Measurements from ENCODE around the gene MUC6. TPM values are rescaled to one million over a fixed set of nuclear protein-coding genes. Genes with fewer than 3 reads are reported as not detected.

MUC6 gene
- total RNA-seq, 4 donors from 2014 or later = not detected

DNA sequence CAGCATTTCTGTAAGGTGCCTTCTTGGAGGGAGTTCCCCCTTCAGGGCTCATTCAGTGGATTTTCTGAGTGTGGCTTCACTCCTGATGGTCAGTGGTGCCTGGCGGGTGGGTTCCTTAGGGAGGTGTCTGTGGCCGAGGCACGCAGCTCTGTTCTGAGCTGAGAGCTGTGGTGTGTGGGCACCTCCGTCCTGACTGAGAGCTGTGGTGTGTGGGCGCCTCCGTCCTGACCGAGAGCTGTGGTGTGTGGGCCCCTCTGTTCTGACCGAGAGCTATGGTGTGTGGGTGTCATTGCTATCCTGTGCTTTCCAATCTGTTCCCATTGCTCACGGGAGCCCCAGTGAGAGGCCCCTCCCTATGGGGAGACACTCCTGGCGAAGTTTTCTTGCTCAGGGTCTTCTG lies 39.8 kb downstream of the MUC6 start:
- TF ChIP-seq, protein P1, sequence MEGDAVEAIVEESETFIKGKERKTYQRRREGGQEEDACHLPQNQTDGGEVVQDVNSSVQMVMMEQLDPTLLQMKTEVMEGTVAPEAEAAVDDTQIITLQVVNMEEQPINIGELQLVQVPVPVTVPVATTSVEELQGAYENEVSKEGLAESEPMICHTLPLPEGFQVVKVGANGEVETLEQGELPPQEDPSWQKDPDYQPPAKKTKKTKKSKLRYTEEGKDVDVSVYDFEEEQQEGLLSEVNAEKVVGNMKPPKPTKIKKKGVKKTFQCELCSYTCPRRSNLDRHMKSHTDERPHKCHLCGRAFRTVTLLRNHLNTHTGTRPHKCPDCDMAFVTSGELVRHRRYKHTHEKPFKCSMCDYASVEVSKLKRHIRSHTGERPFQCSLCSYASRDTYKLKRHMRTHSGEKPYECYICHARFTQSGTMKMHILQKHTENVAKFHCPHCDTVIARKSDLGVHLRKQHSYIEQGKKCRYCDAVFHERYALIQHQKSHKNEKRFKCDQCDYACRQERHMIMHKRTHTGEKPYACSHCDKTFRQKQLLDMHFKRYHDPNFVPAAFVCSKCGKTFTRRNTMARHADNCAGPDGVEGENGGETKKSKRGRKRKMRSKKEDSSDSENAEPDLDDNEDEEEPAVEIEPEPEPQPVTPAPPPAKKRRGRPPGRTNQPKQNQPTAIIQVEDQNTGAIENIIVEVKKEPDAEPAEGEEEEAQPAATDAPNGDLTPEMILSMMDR (IDR thresholded peaks at IDR 0.05 in 4 of 5, conservative IDR thresholded peaks at IDR 0.05 in 1 of 5) = no peak
- no peak for TF ChIP-seq POLR2A (IDR thresholded peaks at IDR 0.05)
- H3K4me3 ChIP-seq = no peak overlapping the region
- H3K27ac ChIP-seq = no peak overlapping the region
- H3K9me3 ChIP-seq = no peaks in the 10 kb centered on the region
- H3K27me3 ChIP-seq = no peaks in the 10 kb centered on the region
- no peak for DNase-seq
- H3K4me1 ChIP-seq = no peaks in the 10 kb centered on the region
- no peak for ATAC-seq
- in situ Hi-C loops (cut with MboI; ENCODE audit: low sequenced_read_pairs in 4 of 4) (no loop called here), intact Hi-C loops (cut with DNase I; ENCODE audit: low total_unique reads) (no loop called here)
- H3K36me3 ChIP-seq = peaks cover 0 to 47% of the 10 kb centered on the region in 2 donors

DNA sequence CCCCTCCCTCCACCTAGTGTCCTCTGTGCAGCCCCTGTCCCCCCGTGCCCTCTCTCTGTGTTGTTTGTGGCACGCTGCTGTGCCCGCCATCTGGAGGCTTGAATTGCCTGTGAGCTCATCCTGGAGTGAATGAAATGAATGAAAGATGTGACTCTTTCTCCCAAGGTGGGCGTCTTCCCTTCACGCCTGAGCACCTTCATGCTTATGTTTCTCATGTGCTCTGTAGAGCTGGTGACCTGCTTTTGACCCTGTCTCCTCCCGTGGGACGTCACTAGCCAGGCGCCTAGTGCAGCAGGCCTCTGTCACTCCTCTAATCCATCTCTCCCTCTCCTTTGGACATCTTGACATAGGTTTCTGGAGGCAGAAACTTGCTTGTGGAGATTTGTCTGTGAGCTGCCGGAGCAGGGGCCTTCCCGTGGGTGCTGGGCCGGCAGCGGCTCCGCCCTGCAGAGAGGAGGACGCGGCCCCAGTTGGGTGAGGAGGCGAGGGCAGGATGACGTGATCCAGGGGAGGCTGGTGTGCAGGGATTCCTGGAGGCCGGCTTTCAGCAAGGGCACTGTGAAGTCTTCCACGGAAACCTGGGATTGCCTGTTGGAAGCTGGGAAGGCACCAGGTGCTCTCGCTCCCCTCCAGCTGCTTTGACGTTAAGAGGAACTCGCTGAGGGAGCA lies 40.6 kb downstream of the MUC6 start:
- H3K27ac ChIP-seq = no peak overlapping the region
- no peak overlapping the region for H3K4me3 ChIP-seq
- in situ Hi-C loops (cut with MboI; ENCODE audit: low sequenced_read_pairs in 4 of 4) (no loop called here), intact Hi-C loops (cut with DNase I; ENCODE audit: low total_unique reads) (no loop called here)
- DNase-seq (no peak), ATAC-seq (no peak)
- H3K4me1 ChIP-seq = no peaks in the 10 kb centered on the region
- no peak for TF ChIP-seq POLR2A (IDR thresholded peaks at IDR 0.05)
- TF ChIP-seq, protein P1 (IDR thresholded peaks at IDR 0.05 in 4 of 5, conservative IDR thresholded peaks at IDR 0.05 in 1 of 5) = no peak
- no peaks in the 10 kb centered on the region for H3K9me3 ChIP-seq
- peaks cover 0 to 39% of the 10 kb centered on the region in 2 donors for H3K36me3 ChIP-seq
- H3K27me3 ChIP-seq = no peaks in the 10 kb centered on the region

DNA sequence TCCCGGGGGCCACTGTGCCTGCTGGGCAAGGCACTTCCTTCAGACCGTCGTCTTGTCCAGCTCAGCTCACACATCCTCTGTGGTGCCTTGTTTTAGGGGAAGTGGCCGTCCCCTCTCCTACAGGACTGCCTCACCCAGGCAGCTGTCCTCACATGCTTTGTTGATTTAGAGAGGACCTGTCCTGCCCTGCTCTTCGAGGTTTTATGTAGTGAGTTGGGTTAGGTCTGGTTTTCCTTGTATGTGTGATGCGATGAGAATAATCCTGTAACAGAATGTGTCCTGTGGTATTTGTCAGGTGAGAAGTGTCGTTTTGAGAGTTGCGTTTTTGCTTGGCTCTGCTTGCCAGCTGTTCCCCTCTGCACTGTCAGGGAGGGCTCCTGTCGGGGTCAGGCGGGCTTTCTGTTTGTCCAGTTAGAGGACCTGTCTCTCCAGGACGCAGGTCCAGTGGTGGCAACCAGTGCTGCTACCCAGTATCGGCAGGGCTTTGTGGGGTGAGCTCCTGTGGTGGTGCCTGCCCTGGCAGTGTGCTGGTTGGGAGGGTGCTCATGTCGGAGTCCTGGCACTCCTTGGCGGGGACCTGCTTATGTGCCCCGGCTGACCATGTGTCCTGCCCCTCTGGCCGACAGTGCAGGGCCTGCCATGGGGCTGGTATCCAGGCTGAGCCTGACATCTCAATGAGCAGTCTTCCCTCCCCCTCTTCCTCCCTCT lies 41.3 kb downstream of the MUC6 start:
- H3K27me3 ChIP-seq = no peaks in the 10 kb centered on the region
- intact Hi-C loops (cut with DNase I; ENCODE audit: low total_unique reads) (no loop called here), in situ Hi-C loops (cut with MboI; ENCODE audit: low sequenced_read_pairs in 4 of 4) (no loop called here)
- no peak overlapping the region for H3K27ac ChIP-seq
- no peak overlapping the region for H3K4me3 ChIP-seq
- no peak for TF ChIP-seq POLR2A (IDR thresholded peaks at IDR 0.05)
- TF ChIP-seq, protein P1 (IDR thresholded peaks at IDR 0.05 in 4 of 5, conservative IDR thresholded peaks at IDR 0.05 in 1 of 5) = no peak
- ATAC-seq (no peak), DNase-seq (no peak)
- H3K9me3 ChIP-seq = no peaks in the 10 kb centered on the region
- no peaks in the 10 kb centered on the region for H3K4me1 ChIP-seq
- peaks cover 0 to 32% of the 10 kb centered on the region in 2 donors for H3K36me3 ChIP-seq

DNA sequence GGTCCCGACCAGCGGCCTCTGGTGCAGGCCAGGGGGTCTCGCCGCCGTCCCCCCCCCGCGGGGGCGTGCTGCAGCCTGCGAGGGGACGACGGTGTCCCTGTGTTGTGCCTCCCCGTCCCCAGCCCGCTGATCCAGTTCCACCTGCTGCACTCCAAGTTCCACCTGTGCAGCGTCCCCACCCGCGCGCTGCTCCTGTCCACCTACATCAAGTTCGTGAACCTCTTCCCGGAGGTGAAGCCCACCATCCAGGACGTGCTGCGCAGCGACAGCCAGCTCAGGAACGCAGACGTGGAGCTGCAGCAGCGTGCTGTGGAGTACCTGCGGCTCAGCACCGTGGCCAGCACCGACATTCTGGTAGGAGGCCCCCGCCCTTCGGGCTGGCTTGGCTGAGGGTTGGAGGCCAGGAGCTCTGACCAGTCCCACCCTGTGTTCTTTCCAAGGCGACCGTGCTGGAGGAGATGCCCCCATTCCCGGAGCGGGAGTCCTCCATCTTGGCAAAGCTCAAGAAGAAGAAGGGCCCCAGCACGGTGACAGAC lies 42.8 kb downstream of the MUC6 start:
- in situ Hi-C loops (cut with MboI; ENCODE audit: low sequenced_read_pairs in 4 of 4) = no loop called here
- peaks cover 0 to 47% of the 10 kb centered on the region in 2 donors for H3K36me3 ChIP-seq
- no peak for ATAC-seq
- no peak overlapping the region for H3K27ac ChIP-seq
- no peak for TF ChIP-seq POLR2A (IDR thresholded peaks at IDR 0.05)
- no peak for DNase-seq
- H3K9me3 ChIP-seq = no peaks in the 10 kb centered on the region
- no peak overlapping the region for H3K4me3 ChIP-seq
- H3K4me1 ChIP-seq = no peaks in the 10 kb centered on the region
- no peaks in the 10 kb centered on the region for H3K27me3 ChIP-seq
- intact Hi-C loops (cut with DNase I; ENCODE audit: low total_unique reads) = no loop called here

DNA sequence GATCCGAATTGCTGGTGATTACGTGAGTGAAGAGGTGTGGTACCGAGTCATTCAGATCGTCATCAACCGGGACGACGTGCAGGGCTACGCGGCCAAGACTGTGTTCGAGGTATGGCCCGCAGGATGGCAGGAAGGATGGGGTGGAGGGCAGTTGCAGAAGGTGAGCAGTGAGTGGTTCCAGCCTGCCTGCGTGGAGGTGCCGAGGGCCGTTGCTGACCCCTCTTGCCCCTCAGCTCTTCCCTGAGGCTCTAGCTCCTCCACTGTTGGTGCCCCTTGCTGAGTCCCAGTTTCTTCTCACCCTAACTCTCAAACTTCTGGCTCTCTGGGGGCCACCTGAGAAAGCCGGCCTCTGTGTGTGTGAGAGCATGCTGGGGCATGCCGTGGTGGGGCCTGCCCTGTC lies 43.9 kb downstream of the MUC6 start:
- TF ChIP-seq, protein P1 (IDR thresholded peaks at IDR 0.05 in 4 of 5, conservative IDR thresholded peaks at IDR 0.05 in 1 of 5) = no peak
- TF ChIP-seq POLR2A (IDR thresholded peaks at IDR 0.05) = no peak
- Histone ChIP-seq H3K27me3 (no peaks in the 10 kb centered on the region), H3K36me3 (peaks cover 0 to 58% of the 10 kb centered on the region in 2 donors), H3K9me3 (no peaks in the 10 kb centered on the region), H3K4me3 (no peak overlapping the region), H3K4me1 (no peaks in the 10 kb centered on the region), H3K27ac (no peak overlapping the region)
- in situ Hi-C loops (cut with MboI; ENCODE audit: low sequenced_read_pairs in 4 of 4) (no loop called here), intact Hi-C loops (cut with DNase I; ENCODE audit: low total_unique reads) (no loop called here)
- no peak for ATAC-seq
- DNase-seq = no peak
